ENCODE data around the gene LYG2. TPM values are rescaled to one million over a fixed set of nuclear protein-coding genes. Genes with fewer than 3 reads are reported as not detected.
"Not testable (repeated sequence)": the region's sequence is repeated elsewhere in the genome, so short reads cannot be mapped to it uniquely, and the experiment has no call there.

The LYG2 gene
- total RNA-seq = not detected
- long read RNA-seq = 0 reads

- ATAC-seq (no peak), DNase-seq (no peak)
- TF ChIP-seq POLR2A (IDR thresholded peaks at IDR 0.05) (no peak), CTCF (IDR thresholded peaks at IDR 0.05) (no peak)
- 52% methylated on average over 7 of the region's 7 CpGs for WGBS (ENCODE audit: insufficient coverage, low coverage, low lambda C conversion rate, missing lambda C conversion rate)
- intact Hi-C loops (cut with DNase I) = no loop called here
- Histone ChIP-seq H3K27ac (no peak within 1 kb of the TSS), H3K27me3 (no peaks in the 10 kb centered on the region), H3K9me3 (no peaks in the 10 kb centered on the region), H3K36me3 (no peaks in the 10 kb centered on the region), H3K4me3 (no peak within 1 kb of the TSS), H3K4me1 (no peaks in the 10 kb centered on the region)
Measured at GRCh38 chr2:99255491-99256318, at the start of gene LYG2. Gene LYG2 (minus strand): TSS chr2:99255666. CDS start chr2:99254260, 1,406 bp downstream.

- H3K4me1 ChIP-seq; DNase-seq; H3K9me3 ChIP-seq; intact Hi-C loops (cut with DNase I); H3K27ac ChIP-seq; H3K27me3 ChIP-seq; H3K4me3 ChIP-seq; H3K36me3 ChIP-seq; ATAC-seq: not testable (repeated sequence)
- WGBS (ENCODE audit: insufficient coverage, low coverage, low lambda C conversion rate, missing lambda C conversion rate) = 83% methylated on average over 2 of the region's 2 CpGs
Measured at GRCh38 chr2:99301097-99301496, 45.6 kb upstream of the LYG2 start, which contains the start of gene LYG1. Gene LYG1 (minus strand): TSS chr2:99301197. CDS start chr2:99295670, 5,527 bp downstream.

GRCh38 chr2:99299580-99299979 is 44.1 kb upstream of the LYG2 start:
- intact Hi-C loops (cut with DNase I) = no loop called here
- DNase-seq = no peak
- no peaks in the 10 kb centered on the region for H3K4me1 ChIP-seq
- no peaks in the 10 kb centered on the region for H3K9me3 ChIP-seq
- H3K4me3 ChIP-seq = no peak overlapping the region
- no peaks in the 10 kb centered on the region for H3K36me3 ChIP-seq
- ATAC-seq = no peak
- H3K27me3 ChIP-seq = no peaks in the 10 kb centered on the region
- TF ChIP-seq POLR2A (IDR thresholded peaks at IDR 0.05) = no peak
- TF ChIP-seq CTCF (IDR thresholded peaks at IDR 0.05) = no peak
- 96% methylated on average over 7 of the region's 7 CpGs for WGBS (ENCODE audit: insufficient coverage, low coverage, low lambda C conversion rate, missing lambda C conversion rate)
- H3K27ac ChIP-seq = no peak overlapping the region

- H3K27ac ChIP-seq = no peak overlapping the region
Measured at GRCh38 chr2:99297994-99298393, 42.5 kb upstream of the LYG2 start.

More at GRCh38 chr2:99297994-99298393, 42.5 kb upstream of the LYG2 start:
- intact Hi-C loops (cut with DNase I) = no loop called here
- H3K36me3 ChIP-seq = no peaks in the 10 kb centered on the region
- 80% methylated on average over 2 of the region's 2 CpGs for WGBS (ENCODE audit: insufficient coverage, low coverage, low lambda C conversion rate, missing lambda C conversion rate)
- H3K4me1 ChIP-seq = no peaks in the 10 kb centered on the region
- no peaks in the 10 kb centered on the region for H3K9me3 ChIP-seq
- TF ChIP-seq POLR2A (IDR thresholded peaks at IDR 0.05) (no peak), CTCF (IDR thresholded peaks at IDR 0.05) (no peak)
- no peak overlapping the region for H3K4me3 ChIP-seq
- no peaks in the 10 kb centered on the region for H3K27me3 ChIP-seq
- no peak for ATAC-seq
- DNase-seq = no peak

All from right lobe of liver (tissue), 6 donors.